Omental fat pad (tissue), 4 donors: ENCODE measurements around the gene RALGAPB. TPM values are rescaled to one million over a fixed set of nuclear protein-coding genes. Genes with fewer than 3 reads are reported as not detected.

ENCODE experiments used
- ATAC-seq: fragments of 150-250 bp; one replicate; pipeline ENCODE4 v1.9.1; 2016; ENCODE audit warnings: mild to moderate bottlenecking, moderate library complexity; ENCODE audit not compliant: low FRiP score
- DNase-seq: peaks from one replicate; pipeline ENCODE4 v3.0.0-alpha.2; 2019; ENCODE audit warnings: low spot score
- CTCF ChIP-seq, 3 donors: fragments of 450-650 bp; IDR thresholded peaks; one replicate each; pipeline ENCODE4 v1.5.1; 2016 to 2017; ENCODE audit warnings: antibody characterized with exemption in 3 of 3, mild to moderate bottlenecking in 3 of 3, moderate library complexity in 2 of 3
- total RNA-seq, 4 donors: library from RNA; depleted of rRNA; stranded (reverse); fragments of >200 nt; gene quantifications; one replicate each; pipeline ENCODE4 v1.1.0, GENCODE V29; 2016

The RALGAPB gene
- total RNA-seq, result 10 to 100 TPM; 27.1 to 39.9 (median 32.3) TPM

- DNase-seq, result peak; percentile 98
- no peak for TF ChIP-seq CTCF (IDR thresholded peaks at IDR 0.05)
Measured at GRCh38 chr20:38472513-38473366, at the start of gene RALGAPB. Gene RALGAPB, plus strand, starts transcription at chr20:38472843. Its CDS starts 15,590 bp downstream, at chr20:38488433.

GRCh38 chr20:38423541-38423940, 49.1 kb upstream of the RALGAPB start:
- TF ChIP-seq CTCF (IDR thresholded peaks at IDR 0.05), result no peak
- no peak for ATAC-seq
- no peak for DNase-seq

More at GRCh38 chr20:38472513-38473366, at the start of gene RALGAPB:
- ATAC-seq, result peak; percentile 96

- ATAC-seq, result no peak
- no peak for TF ChIP-seq CTCF (IDR thresholded peaks at IDR 0.05)
- no peak for DNase-seq
Measured at GRCh38 chr20:38424401-38424800, 48.2 kb upstream of the RALGAPB start.

GRCh38 chr20:38426006-38426897, 46.4 kb upstream of the RALGAPB start:
- ATAC-seq, result peak; percentile 86
- no peak for TF ChIP-seq CTCF (IDR thresholded peaks at IDR 0.05)

GRCh38 chr20:38427655-38428023, 45.0 kb upstream of the RALGAPB start:
- ATAC-seq (no peak), DNase-seq (no peak)
- TF ChIP-seq CTCF (IDR thresholded peaks at IDR 0.05), result no peak

More at GRCh38 chr20:38426006-38426897, 46.4 kb upstream of the RALGAPB start:
- no peak for DNase-seq

- DNase-seq (no peak), ATAC-seq (no peak)
- no peak for TF ChIP-seq CTCF (IDR thresholded peaks at IDR 0.05)
Measured at GRCh38 chr20:38428800-38429199, 43.8 kb upstream of the RALGAPB start.
